Esophagus muscularis mucosa (tissue), 3 donors: ENCODE measurements around the gene CD33.

Source experiments
- POLR2A ChIP-seq: fragments of 450-650 bp; IDR thresholded peaks from one replicate; pipeline ENCODE4 v1.6.1; 2017; ENCODE audit warnings: antibody characterized with exemption, moderate library complexity, mild to moderate bottlenecking, low read depth
- TF ChIP-seq, protein P1 (sequence below), 3 experiments: fragments of 200-600 bp in 2 of 3; fragments of 450-650 bp in 1 of 3; sonication (generic) in 2 of 3; IDR thresholded peaks; one replicate each; pipeline ENCODE4 v1.5.1; 2017 to 2019; ENCODE audit warnings: antibody characterized with exemption in 3 of 3, mild to moderate bottlenecking in 2 of 3, moderate library complexity in 1 of 3

DNA sequence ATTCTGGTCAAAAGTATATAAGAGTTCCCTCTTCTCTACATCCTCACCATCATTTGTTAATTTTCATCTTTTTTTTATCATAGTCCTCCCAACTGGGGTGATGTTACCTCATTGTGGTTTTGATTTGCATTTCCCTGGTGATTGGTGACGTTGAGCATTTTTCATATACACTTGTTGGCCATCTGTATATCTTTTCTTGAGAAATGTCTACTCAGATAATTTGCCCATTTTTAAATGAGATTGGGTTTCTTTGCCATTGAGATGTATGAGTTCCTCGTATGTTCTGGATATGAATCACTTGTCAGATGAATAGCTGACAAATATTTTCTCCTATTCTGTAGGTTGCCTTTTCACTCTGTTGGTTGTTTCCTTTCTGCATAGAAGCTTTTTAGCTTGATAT lies 2.4 kb downstream of the CD33 start:
- no peak for TF ChIP-seq POLR2A
- TF ChIP-seq, protein P1, sequence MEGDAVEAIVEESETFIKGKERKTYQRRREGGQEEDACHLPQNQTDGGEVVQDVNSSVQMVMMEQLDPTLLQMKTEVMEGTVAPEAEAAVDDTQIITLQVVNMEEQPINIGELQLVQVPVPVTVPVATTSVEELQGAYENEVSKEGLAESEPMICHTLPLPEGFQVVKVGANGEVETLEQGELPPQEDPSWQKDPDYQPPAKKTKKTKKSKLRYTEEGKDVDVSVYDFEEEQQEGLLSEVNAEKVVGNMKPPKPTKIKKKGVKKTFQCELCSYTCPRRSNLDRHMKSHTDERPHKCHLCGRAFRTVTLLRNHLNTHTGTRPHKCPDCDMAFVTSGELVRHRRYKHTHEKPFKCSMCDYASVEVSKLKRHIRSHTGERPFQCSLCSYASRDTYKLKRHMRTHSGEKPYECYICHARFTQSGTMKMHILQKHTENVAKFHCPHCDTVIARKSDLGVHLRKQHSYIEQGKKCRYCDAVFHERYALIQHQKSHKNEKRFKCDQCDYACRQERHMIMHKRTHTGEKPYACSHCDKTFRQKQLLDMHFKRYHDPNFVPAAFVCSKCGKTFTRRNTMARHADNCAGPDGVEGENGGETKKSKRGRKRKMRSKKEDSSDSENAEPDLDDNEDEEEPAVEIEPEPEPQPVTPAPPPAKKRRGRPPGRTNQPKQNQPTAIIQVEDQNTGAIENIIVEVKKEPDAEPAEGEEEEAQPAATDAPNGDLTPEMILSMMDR (IDR thresholded peaks at IDR 0.05): no peak
